Liver (tissue), 3 donors: ENCODE data around the gene PTRH2.

ENCODE experiments used
- ATF3 ChIP-seq: IDR thresholded peaks from 2 replicates; pipeline ENCODE4 v1.6.1; 2016; ENCODE audit warnings: antibody characterized with exemption
- GABPA ChIP-seq, 2 donors: IDR thresholded peaks in 1 of 2; conservative IDR thresholded peaks in 1 of 2; 2 replicates each; pipeline ENCODE4 v1.6.1; 2016; ENCODE audit warnings: antibody characterized with exemption in 2 of 2, mild to moderate bottlenecking in 1 of 2, moderate library complexity in 1 of 2
- JUND ChIP-seq, 2 donors: IDR thresholded peaks; 2 replicates each; pipeline ENCODE4 v1.6.1; 2016; ENCODE audit warnings: antibody characterized with exemption in 2 of 2
- MAX ChIP-seq: IDR thresholded peaks from 2 replicates; pipeline ENCODE4 v1.6.1; 2016; ENCODE audit warnings: antibody characterized with exemption
- RAD21 ChIP-seq, 2 donors: IDR thresholded peaks; 2 replicates each; pipeline ENCODE4 v1.6.1; 2016; ENCODE audit warnings: antibody characterized with exemption in 2 of 2, mild to moderate bottlenecking in 2 of 2
- REST ChIP-seq: IDR thresholded peaks from 2 replicates; pipeline ENCODE4 v1.6.1; 2016; ENCODE audit warnings: antibody characterized with exemption, mild to moderate bottlenecking
- RXRA ChIP-seq, 2 donors: IDR thresholded peaks; 2 replicates each; pipeline ENCODE4 v1.6.1; 2017 to 2018; ENCODE audit warnings: antibody characterized with exemption in 2 of 2, mild to moderate bottlenecking in 1 of 2
- SP1 ChIP-seq: IDR thresholded peaks from 2 replicates; pipeline ENCODE4 v1.6.1; 2018; ENCODE audit warnings: antibody characterized with exemption, mild to moderate bottlenecking
- TF ChIP-seq, protein P1 (sequence below): fragments of 150-350 bp; IDR thresholded peaks from 2 replicates; pipeline ENCODE4 v1.5.1; 2017; ENCODE audit warnings: improper control_type of control experiment, low read depth, low read length; ENCODE audit not compliant: missing input control
- TF ChIP-seq, protein P2 (sequence below): IDR thresholded peaks from 2 replicates; pipeline ENCODE4 v1.6.1; 2016; ENCODE audit warnings: antibody characterized with exemption
- donor health status: healthy.
- donor health status: healthy.

DNA sequence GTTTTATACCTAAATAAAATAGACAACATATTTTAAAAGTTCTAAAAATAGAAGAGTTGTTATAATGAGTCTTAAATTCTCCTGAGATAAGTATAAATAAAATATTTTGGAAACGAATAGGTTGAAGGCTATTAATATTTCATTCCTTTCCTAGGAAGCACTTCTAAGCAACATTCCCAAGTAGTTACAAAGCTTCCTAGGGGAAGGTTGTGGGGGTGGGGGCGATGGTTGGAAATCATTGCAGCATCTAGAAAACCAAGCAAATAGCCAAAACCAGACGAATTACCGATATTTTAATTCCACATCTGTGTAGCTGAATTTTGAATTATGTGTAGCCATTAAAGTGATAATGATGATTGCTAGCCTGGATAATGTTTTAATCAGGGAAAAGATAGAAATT, 26.9 kb downstream of the PTRH2 start:
- TF ChIP-seq, protein P1, sequence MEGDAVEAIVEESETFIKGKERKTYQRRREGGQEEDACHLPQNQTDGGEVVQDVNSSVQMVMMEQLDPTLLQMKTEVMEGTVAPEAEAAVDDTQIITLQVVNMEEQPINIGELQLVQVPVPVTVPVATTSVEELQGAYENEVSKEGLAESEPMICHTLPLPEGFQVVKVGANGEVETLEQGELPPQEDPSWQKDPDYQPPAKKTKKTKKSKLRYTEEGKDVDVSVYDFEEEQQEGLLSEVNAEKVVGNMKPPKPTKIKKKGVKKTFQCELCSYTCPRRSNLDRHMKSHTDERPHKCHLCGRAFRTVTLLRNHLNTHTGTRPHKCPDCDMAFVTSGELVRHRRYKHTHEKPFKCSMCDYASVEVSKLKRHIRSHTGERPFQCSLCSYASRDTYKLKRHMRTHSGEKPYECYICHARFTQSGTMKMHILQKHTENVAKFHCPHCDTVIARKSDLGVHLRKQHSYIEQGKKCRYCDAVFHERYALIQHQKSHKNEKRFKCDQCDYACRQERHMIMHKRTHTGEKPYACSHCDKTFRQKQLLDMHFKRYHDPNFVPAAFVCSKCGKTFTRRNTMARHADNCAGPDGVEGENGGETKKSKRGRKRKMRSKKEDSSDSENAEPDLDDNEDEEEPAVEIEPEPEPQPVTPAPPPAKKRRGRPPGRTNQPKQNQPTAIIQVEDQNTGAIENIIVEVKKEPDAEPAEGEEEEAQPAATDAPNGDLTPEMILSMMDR, result no peak
- TF ChIP-seq, protein P2, sequence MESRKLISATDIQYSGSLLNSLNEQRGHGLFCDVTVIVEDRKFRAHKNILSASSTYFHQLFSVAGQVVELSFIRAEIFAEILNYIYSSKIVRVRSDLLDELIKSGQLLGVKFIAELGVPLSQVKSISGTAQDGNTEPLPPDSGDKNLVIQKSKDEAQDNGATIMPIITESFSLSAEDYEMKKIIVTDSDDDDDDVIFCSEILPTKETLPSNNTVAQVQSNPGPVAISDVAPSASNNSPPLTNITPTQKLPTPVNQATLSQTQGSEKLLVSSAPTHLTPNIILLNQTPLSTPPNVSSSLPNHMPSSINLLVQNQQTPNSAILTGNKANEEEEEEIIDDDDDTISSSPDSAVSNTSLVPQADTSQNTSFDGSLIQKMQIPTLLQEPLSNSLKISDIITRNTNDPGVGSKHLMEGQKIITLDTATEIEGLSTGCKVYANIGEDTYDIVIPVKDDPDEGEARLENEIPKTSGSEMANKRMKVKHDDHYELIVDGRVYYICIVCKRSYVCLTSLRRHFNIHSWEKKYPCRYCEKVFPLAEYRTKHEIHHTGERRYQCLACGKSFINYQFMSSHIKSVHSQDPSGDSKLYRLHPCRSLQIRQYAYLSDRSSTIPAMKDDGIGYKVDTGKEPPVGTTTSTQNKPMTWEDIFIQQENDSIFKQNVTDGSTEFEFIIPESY, result no peak
- TF ChIP-seq REST (no peak), RXRA (IDR thresholded peaks at IDR 0.05) (no peak), JUND (IDR thresholded peaks at IDR 0.05) (no peak), ATF3 (no peak), SP1 (no peak), GABPA (IDR thresholded peaks at IDR 0.05 in 1 of 2, conservative IDR thresholded peaks at IDR 0.05 in 1 of 2) (no peak), RAD21 (IDR thresholded peaks at IDR 0.05) (no peak), MAX (no peak)
